ENCODE results near the gene CLCN6. TPM values are rescaled to one million over a fixed set of nuclear protein-coding genes. Genes with fewer than 3 reads are reported as not detected.

CLCN6 gene
- total RNA-seq, 1 experiment from 2014 or later, result 6.1 TPM

DNA sequence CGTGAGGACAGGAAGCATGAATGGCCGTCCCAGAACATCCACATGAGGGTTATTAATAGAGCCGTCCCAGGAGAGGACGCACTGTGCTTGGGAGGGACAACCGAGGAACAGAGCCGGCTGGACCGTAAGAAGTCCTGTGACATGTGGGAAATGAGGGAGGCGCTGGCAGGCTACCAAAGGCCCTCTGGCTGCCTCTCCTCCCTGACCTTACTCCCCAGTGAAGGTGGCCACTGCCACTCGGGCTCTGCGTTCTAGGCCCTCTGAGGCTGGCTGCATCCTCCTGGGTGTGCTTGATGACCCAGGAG lies 68.2 kb downstream of the CLCN6 start:
- POLR2A ChIA-PET (ENCODE audit: unreplicated experiment), result no interaction called here
- Histone ChIP-seq H3K9ac (ENCODE audit: low read length) (no peak overlapping the region), H3K4me3 (ENCODE audit: low read length) (no peak overlapping the region), H3K27me3 (ENCODE audit: low read length) (peaks cover 9% of the 10 kb centered on the region), H3K79me2 (ENCODE audit: low read length) (no peaks in the 10 kb centered on the region), H2AFZ (ENCODE audit: low read length) (no peak overlapping the region), H3F3A (ENCODE audit: low read length, unreplicated experiment) (no peaks in the 10 kb centered on the region), H3K9me2 (replicated peaks; ENCODE audit: low read length) (no peaks in the 10 kb centered on the region), H3K27ac (ENCODE audit: low read length) (no peak overlapping the region), H3K9me3 (ENCODE audit: low read length) (no peaks in the 10 kb centered on the region), H3K4me2 (ENCODE audit: low read length) (no peak overlapping the region), H4K20me1 (ENCODE audit: low read length) (no peaks in the 10 kb centered on the region), H3K4me1 (ENCODE audit: insufficient read depth, low read length) (no peaks in the 10 kb centered on the region), H3K36me3 (ENCODE audit: low read depth, low read length) (no peaks in the 10 kb centered on the region)
- BruUV-seq (replicated peaks), result no TSS peak
- no peak for ATAC-seq
- intact Hi-C loops (cut with micrococcal nuclease), result no loop called here
- CTCF ChIA-PET, result no interaction called here
- TF ChIP-seq, protein P1, sequence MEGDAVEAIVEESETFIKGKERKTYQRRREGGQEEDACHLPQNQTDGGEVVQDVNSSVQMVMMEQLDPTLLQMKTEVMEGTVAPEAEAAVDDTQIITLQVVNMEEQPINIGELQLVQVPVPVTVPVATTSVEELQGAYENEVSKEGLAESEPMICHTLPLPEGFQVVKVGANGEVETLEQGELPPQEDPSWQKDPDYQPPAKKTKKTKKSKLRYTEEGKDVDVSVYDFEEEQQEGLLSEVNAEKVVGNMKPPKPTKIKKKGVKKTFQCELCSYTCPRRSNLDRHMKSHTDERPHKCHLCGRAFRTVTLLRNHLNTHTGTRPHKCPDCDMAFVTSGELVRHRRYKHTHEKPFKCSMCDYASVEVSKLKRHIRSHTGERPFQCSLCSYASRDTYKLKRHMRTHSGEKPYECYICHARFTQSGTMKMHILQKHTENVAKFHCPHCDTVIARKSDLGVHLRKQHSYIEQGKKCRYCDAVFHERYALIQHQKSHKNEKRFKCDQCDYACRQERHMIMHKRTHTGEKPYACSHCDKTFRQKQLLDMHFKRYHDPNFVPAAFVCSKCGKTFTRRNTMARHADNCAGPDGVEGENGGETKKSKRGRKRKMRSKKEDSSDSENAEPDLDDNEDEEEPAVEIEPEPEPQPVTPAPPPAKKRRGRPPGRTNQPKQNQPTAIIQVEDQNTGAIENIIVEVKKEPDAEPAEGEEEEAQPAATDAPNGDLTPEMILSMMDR (conservative IDR thresholded peaks at IDR 0.05; ENCODE audit: low read depth, low read length), result no peak
- no peak for TF ChIP-seq EZH2 (IDR thresholded peaks at IDR 0.05; ENCODE audit: low read length, unreplicated experiment)
- TF ChIP-seq EZH2phosphoT487 (IDR thresholded peaks at IDR 0.05; ENCODE audit: borderline replicate concordance, low read length), result no peak
- no peak for DNase-seq

DNA sequence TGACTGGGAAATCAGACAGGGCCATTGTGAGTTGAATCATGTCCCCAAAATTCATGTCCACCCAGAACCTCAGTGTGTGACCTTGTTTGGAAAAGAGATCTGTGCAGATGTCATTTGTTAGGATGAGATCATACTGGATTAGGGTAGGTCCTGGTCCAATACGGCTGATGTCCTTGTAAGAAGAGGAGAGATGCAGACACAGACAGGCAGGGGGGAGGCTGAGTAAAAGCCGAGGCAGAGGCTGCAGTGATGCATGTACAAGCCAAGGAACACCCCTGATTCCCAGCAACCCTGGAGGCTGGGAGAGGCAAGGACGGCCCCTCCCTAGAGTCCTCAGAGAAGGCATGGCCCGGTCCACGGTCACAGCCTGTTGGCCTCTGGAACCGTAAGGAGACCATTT lies 68.6 kb downstream of the CLCN6 start:
- POLR2A ChIA-PET (ENCODE audit: unreplicated experiment), result no interaction called here
- H3K9ac ChIP-seq (ENCODE audit: low read length), result no peak overlapping the region
- no peaks in the 10 kb centered on the region for H3K9me3 ChIP-seq (ENCODE audit: low read length)
- no peak for DNase-seq
- H3K4me3 ChIP-seq (ENCODE audit: low read length), result no peak overlapping the region
- H3K4me1 ChIP-seq (ENCODE audit: insufficient read depth, low read length), result no peaks in the 10 kb centered on the region
- no peaks in the 10 kb centered on the region for H4K20me1 ChIP-seq (ENCODE audit: low read length)
- no peak overlapping the region for H2AFZ ChIP-seq (ENCODE audit: low read length)
- H3K27me3 ChIP-seq (ENCODE audit: low read length), result peaks cover 9% of the 10 kb centered on the region
- no peak for ATAC-seq
- H3F3A ChIP-seq (ENCODE audit: low read length, unreplicated experiment), result no peaks in the 10 kb centered on the region
- no peaks in the 10 kb centered on the region for H3K9me2 ChIP-seq (replicated peaks; ENCODE audit: low read length)
- TF ChIP-seq, protein P1 (conservative IDR thresholded peaks at IDR 0.05; ENCODE audit: low read depth, low read length), result no peak
- TF ChIP-seq EZH2phosphoT487 (IDR thresholded peaks at IDR 0.05; ENCODE audit: borderline replicate concordance, low read length), result no peak
- no peak for TF ChIP-seq EZH2 (IDR thresholded peaks at IDR 0.05; ENCODE audit: low read length, unreplicated experiment)
- no peaks in the 10 kb centered on the region for H3K79me2 ChIP-seq (ENCODE audit: low read length)
- no peak overlapping the region for H3K27ac ChIP-seq (ENCODE audit: low read length)
- H3K4me2 ChIP-seq (ENCODE audit: low read length), result no peak overlapping the region
- no peaks in the 10 kb centered on the region for H3K36me3 ChIP-seq (ENCODE audit: low read depth, low read length)
- intact Hi-C loops (cut with micrococcal nuclease), result no loop called here
- CTCF ChIA-PET, result no interaction called here
- BruUV-seq (replicated peaks), result no TSS peak

DNA sequence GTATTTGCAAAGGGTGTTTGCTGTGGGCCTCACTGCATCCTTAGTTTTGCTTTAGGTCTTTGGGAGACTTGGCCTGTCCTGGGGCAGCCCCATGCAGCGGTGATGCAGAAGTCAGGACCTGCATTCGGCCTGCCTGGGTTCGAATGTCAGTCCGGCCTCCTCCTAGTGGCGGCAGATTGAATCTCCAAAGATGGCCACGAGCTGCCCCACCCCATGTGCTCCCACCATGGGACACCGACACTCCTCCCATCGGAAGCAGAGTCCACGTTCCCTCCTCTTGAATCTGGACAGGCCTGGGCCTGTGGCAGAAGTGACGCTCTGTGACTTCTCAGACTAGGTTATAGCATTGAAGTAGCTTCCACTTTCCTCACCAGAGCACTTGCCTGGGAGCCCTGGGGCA lies 69.1 kb downstream of the CLCN6 start:
- Histone ChIP-seq H3K79me2 (ENCODE audit: low read length) (no peaks in the 10 kb centered on the region), H3K27me3 (ENCODE audit: low read length) (peaks cover 9% of the 10 kb centered on the region), H4K20me1 (ENCODE audit: low read length) (no peaks in the 10 kb centered on the region), H3K9me3 (ENCODE audit: low read length) (no peaks in the 10 kb centered on the region), H3K4me2 (ENCODE audit: low read length) (no peak overlapping the region), H3F3A (ENCODE audit: low read length, unreplicated experiment) (no peaks in the 10 kb centered on the region), H2AFZ (ENCODE audit: low read length) (no peak overlapping the region), H3K27ac (ENCODE audit: low read length) (no peak overlapping the region), H3K9me2 (replicated peaks; ENCODE audit: low read length) (no peaks in the 10 kb centered on the region), H3K9ac (ENCODE audit: low read length) (no peak overlapping the region), H3K36me3 (ENCODE audit: low read depth, low read length) (no peaks in the 10 kb centered on the region), H3K4me1 (ENCODE audit: insufficient read depth, low read length) (no peaks in the 10 kb centered on the region), H3K4me3 (ENCODE audit: low read length) (no peak overlapping the region)
- ChIA-PET CTCF (no interaction called here), POLR2A (ENCODE audit: unreplicated experiment) (no interaction called here)
- ATAC-seq, result no peak
- TF ChIP-seq EZH2phosphoT487 (IDR thresholded peaks at IDR 0.05; ENCODE audit: borderline replicate concordance, low read length) (no peak), EZH2 (IDR thresholded peaks at IDR 0.05; ENCODE audit: low read length, unreplicated experiment) (no peak)
- no peak for DNase-seq
- intact Hi-C loops (cut with micrococcal nuclease), result no loop called here
- no TSS peak for BruUV-seq (replicated peaks)

Data from PC-3 (cell line).